GM19468 (cell line): Measurements from ENCODE around the gene CAP2.
"Not testable (repeated sequence)": the region's sequence is repeated elsewhere in the genome, so short reads cannot be mapped to it uniquely, and the experiment has no call there.

Experiments
- ATAC-seq: cut with Tn5 transposase; IDR thresholded peaks from one replicate; pipeline ENCODE4 v1.9.1; 2021; ENCODE audit warnings: mild to moderate bottlenecking, moderate library complexity, moderate number of reproducible peaks; ENCODE audit not compliant: unreplicated experiment; ENCODE audit errors: extremely low read depth

CAP2 gene

GRCh38 chr6:17428595-17429120, 35.3 kb downstream of the CAP2 start:
- not testable (repeated sequence) for ATAC-seq

- ATAC-seq: no peak
Observed at GRCh38 chr6:17429383-17430061, 36.1 kb downstream of the CAP2 start.

- no peak for ATAC-seq
Observed at GRCh38 chr6:17431581-17431980, 38.2 kb downstream of the CAP2 start.

- no peak for ATAC-seq
Observed at GRCh38 chr6:17432356-17432755, 39.0 kb downstream of the CAP2 start.

- ATAC-seq: no peak
Observed at GRCh38 chr6:17439243-17439993, 46.0 kb downstream of the CAP2 start.

- ATAC-seq: not testable (repeated sequence)
Observed at GRCh38 chr6:17440811-17441210, 47.4 kb downstream of the CAP2 start.

- no peak for ATAC-seq
Observed at GRCh38 chr6:17442196-17442595, 48.8 kb downstream of the CAP2 start.

- ATAC-seq: no peak
Observed at GRCh38 chr6:17446713-17447112, 53.3 kb downstream of the CAP2 start.

- no peak for ATAC-seq
Observed at GRCh38 chr6:17448165-17448564, 54.8 kb downstream of the CAP2 start.

GRCh38 chr6:17450397-17450796, 57.0 kb downstream of the CAP2 start:
- no peak for ATAC-seq

- ATAC-seq: no peak
Observed at GRCh38 chr6:17450832-17451231, 57.4 kb downstream of the CAP2 start.

GRCh38 chr6:17452096-17452495, 58.7 kb downstream of the CAP2 start:
- no peak for ATAC-seq

- ATAC-seq: no peak
Observed at GRCh38 chr6:17454316-17455005, 61.1 kb downstream of the CAP2 start.

GRCh38 chr6:17455919-17456318, 62.5 kb downstream of the CAP2 start:
- no peak for ATAC-seq

- no peak for ATAC-seq
Observed at GRCh38 chr6:17456711-17457110, 63.3 kb downstream of the CAP2 start.

GRCh38 chr6:17457405-17457804, 64.0 kb downstream of the CAP2 start:
- no peak for ATAC-seq

- no peak for ATAC-seq
Observed at GRCh38 chr6:17457956-17458355, 64.6 kb downstream of the CAP2 start.

GRCh38 chr6:17458966-17459365, 65.6 kb downstream of the CAP2 start:
- no peak for ATAC-seq

- no peak for ATAC-seq
Observed at GRCh38 chr6:17460862-17461261, 67.5 kb downstream of the CAP2 start.

GRCh38 chr6:17466147-17466546, 72.8 kb downstream of the CAP2 start:
- ATAC-seq: no peak

GRCh38 chr6:17466707-17467106, 73.3 kb downstream of the CAP2 start:
- no peak for ATAC-seq
